Dermis microvascular lymphatic vessel endothelial cell (primary cell): Measurements from ENCODE around the gene ZNF839. TPM values are rescaled to one million over a fixed set of nuclear protein-coding genes. Genes with fewer than 3 reads are reported as not detected.
A peak's percentile ranks its signal among the peaks of the same experiment; 100 is the strongest.

Experiments
- DNase-seq, 2 donors: peaks; one replicate each; pipeline versions ENCODE4 v3.0.0 to v3.0.0-alpha.2; 2010; ENCODE audit warnings: low read depth in 2 of 2
- total RNA-seq: library from RNA; depleted of rRNA; stranded (reverse); fragments of >200 nt; gene quantifications from 2 replicates; pipeline ENCODE4 v1.2.1, GENCODE V29; 2014

ZNF839 gene
- total RNA-seq, 1 donor from 2014 or later, result 4.5 TPM

GRCh38 chr14:102378830-102379229 is 59.3 kb downstream of the ZNF839 start:
- no peak for DNase-seq

- DNase-seq, result no peak
Measured at GRCh38 chr14:102387086-102387485, 67.5 kb downstream of the ZNF839 start.

DNA sequence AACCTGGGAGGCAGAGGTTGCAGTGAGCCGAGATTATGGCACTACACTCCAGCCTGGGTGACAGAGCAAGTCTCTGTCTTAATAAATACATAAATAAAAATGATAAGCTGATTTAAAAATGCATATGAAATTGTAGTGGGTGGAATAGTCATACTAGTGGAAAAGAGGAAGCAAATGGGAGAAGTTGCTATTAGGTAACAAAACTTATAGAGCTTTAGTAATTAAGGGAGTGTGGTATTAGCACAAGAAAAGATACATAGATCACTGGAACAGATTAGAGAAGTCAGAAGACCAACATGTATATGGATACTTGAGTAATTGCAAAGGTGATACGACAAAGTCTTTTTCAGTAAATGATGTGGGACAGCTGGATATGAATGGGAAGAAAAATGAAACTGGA is 69.7 kb downstream of the ZNF839 start:
- no peak for DNase-seq

- DNase-seq, result peak in 1 of 2 donors; percentile 75
Measured at GRCh38 chr14:102390064-102390855, 70.7 kb downstream of the ZNF839 start.

Other genes starting within 250 kb of the ZNF839 start
- gene HSP90AA1, start 232.7 kb upstream of the ZNF839 start, total RNA-seq, result 253 and 261 TPM in 2 replicates
- gene WDR20, start 179.8 kb upstream of the ZNF839 start, total RNA-seq, result 13.7 and 14.3 TPM in 2 replicates
- gene MOK, start 14.6 kb upstream of the ZNF839 start, total RNA-seq, result 1.2 and 1.3 TPM in 2 replicates
- 35.7 and 41.6 TPM in 2 replicates for gene CINP, start 43.1 kb downstream of the ZNF839 start, total RNA-seq
- gene TECPR2, start 43.2 kb downstream of the ZNF839 start, total RNA-seq, result 6.2 and 13.7 TPM in 2 replicates
- 3.7 and 8.3 TPM in 2 replicates for gene ANKRD9, start 190.0 kb downstream of the ZNF839 start, total RNA-seq